Caco-2 (cell line): ENCODE measurements around the gene IQSEC3. TPM values are rescaled to one million over a fixed set of nuclear protein-coding genes. Genes with fewer than 3 reads are reported as not detected.

Experiments
- BruUV-seq: library from RNA; stranded (reverse); fragments of 400-500 nt; replicated peaks from 2 replicates; lab custom pipeline; 2021; lab: Mats Ljungman, UMichigan
- CTCF ChIA-PET: fragments of 300-600 bp; sonication (Branson Sonifier 250); formaldehyde crosslinking; loops from one replicate; lab custom pipeline; 2022; ENCODE audit warnings: antibody characterized with exemption; lab: Charles Lee
- POLR2A ChIA-PET: fragments of 300-600 bp; sonication (Branson Sonifier 250); formaldehyde crosslinking; loops from one replicate; lab custom pipeline; 2022; ENCODE audit warnings: antibody characterized with exemption; lab: Charles Lee
- DNase-seq, 2 experiments: peaks; one replicate each; pipeline versions ENCODE4 v3.0.0 to v3.0.0-alpha.2; 2020 to 2022
- H3K27me3 ChIP-seq: replicated peaks from 2 replicates; pipeline ENCODE4 v1.6.0; 2011; ENCODE audit warnings: low read length; ENCODE audit not compliant: control insufficient read depth, insufficient read depth
- H3K36me3 ChIP-seq: 2 replicates; pipeline ENCODE4 v1.5.1; 2011; ENCODE audit warnings: low read length; ENCODE audit not compliant: control insufficient read depth, insufficient read depth
- H3K4me1 ChIP-seq: fragments of 250-450 bp; sonication (Bioruptor Pico); 2 replicates; pipeline ENCODE4 v1.5.1; 2020; ENCODE audit warnings: mild to moderate bottlenecking
- H3K4me3 ChIP-seq: 2 replicates; pipeline ENCODE4 v1.5.1; 2011; ENCODE audit warnings: low read depth, mild to moderate bottlenecking, control low read depth, low read length
- H3K9me3 ChIP-seq: fragments of 250-450 bp; sonication (Bioruptor Pico); 2 replicates; pipeline ENCODE4 v1.5.1; 2020; ENCODE audit warnings: mild to moderate bottlenecking, moderate library complexity
- H3K27ac Mint-ChIP-seq: one replicate; pipeline ENCODE4 v1.8.0; 2022; ENCODE audit warnings: mixed read lengths; ENCODE audit not compliant: unreplicated experiment
- H3K27me3 Mint-ChIP-seq: one replicate; pipeline ENCODE4 v1.8.0; 2022; ENCODE audit warnings: mixed read lengths; ENCODE audit not compliant: insufficient read depth, unreplicated experiment
- H3K36me3 Mint-ChIP-seq: one replicate; pipeline ENCODE4 v1.8.0; 2022; ENCODE audit warnings: mild to moderate bottlenecking, mixed read lengths; ENCODE audit not compliant: insufficient read depth, unreplicated experiment
- H3K4me1 Mint-ChIP-seq: one replicate; pipeline ENCODE4 v1.8.0; 2022; ENCODE audit warnings: low read depth, mixed read lengths; ENCODE audit not compliant: unreplicated experiment
- H3K4me3 Mint-ChIP-seq: one replicate; pipeline ENCODE4 v1.8.0; 2022; ENCODE audit warnings: mild to moderate bottlenecking, moderate library complexity, mixed read lengths; ENCODE audit not compliant: unreplicated experiment
- H3K9me3 Mint-ChIP-seq: one replicate; pipeline ENCODE4 v1.8.0; 2022; ENCODE audit warnings: mixed read lengths; ENCODE audit not compliant: unreplicated experiment
- intact Hi-C: fragments of 100-400 bp; cut with micrococcal nuclease; formaldehyde crosslinking; loops from one replicate; pipeline ENCODE4 v1.10.0; 2022; ENCODE audit not compliant: unreplicated experiment
- total RNA-seq: library from RNA; stranded (reverse); gene quantifications from 2 replicates; pipeline ENCODE4 v1.2.3, GENCODE V29; 2022
- TF ChIP-seq, protein P1 (sequence below), 2 experiments: fragments of 200-600 bp in 1 of 2; IDR thresholded peaks; 1 replicate in 1 of 2; 2 replicates in 1 of 2; pipeline versions ENCODE4 v1.5.1 to v1.8.0; 2011 to 2022; ENCODE audit warnings: antibody characterized with exemption in 1 of 2, control low read depth in 1 of 2, inconsistent platforms in 1 of 2, low read depth in 1 of 2, low read length in 1 of 2, mild to moderate bottlenecking in 1 of 2, moderate library complexity in 1 of 2; ENCODE audit not compliant: insufficient read depth in 1 of 2, severe bottlenecking in 1 of 2, unreplicated experiment in 1 of 2

Gene IQSEC3
- total RNA-seq, 1 experiment from 2014 or later: 0.59 TPM

DNA sequence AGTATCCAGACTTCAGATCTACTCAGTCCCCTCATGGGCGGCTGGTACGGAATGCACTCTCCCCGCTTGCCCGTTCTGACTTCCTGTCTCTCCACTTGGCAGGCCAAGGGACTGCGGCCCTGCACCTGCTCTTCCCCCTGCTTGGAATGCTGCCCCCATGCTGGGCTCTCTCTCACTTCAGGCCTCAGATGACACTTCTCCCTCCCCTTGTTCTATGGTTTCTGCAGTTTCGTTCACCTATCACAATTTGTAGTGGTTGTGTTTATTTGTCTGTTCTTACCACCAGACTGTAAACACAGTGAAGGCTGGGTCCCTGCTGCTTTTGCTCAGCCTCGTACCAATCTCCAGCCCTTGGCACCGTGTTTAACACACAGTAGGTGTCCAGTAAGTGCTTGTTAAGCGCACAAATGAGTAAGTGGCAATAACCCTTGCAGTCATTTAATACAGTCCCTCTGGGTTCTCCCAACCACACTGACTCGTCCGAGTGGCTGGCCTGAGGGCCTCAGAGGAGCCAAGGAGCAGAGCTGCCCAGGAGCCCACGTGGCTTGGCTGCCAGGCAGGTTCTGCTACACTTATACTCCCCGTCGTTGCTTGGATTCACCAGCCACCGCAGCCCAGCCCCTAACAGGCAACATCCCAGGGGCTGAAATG, 135.6 kb downstream of the IQSEC3 start:
- Mint-ChIP-seq H3K9me3 (no peaks in the 10 kb centered on the region), H3K27me3 (peaks cover 17% of the 10 kb centered on the region), H3K27ac (no peak overlapping the region), H3K4me3 (peak overlapping the region; percentile 64), H3K36me3 (no peaks in the 10 kb centered on the region), H3K4me1 (no peaks in the 10 kb centered on the region)
- Histone ChIP-seq H3K4me1 (peaks cover 10% of the 10 kb centered on the region; the same call in 1 of the 2 replicates), H3K9me3 (no peaks in the 10 kb centered on the region), H3K27me3 (no peaks in the 10 kb centered on the region), H3K36me3 (no peaks in the 10 kb centered on the region), H3K4me3 (no peak overlapping the region)
- BruUV-seq: no TSS peak
- ChIA-PET CTCF (interaction anchor here (0.7 kb wide), 1 partner anchor 18 kb away, joined by 3 read pairs; no protein-coding TSS in a partner anchor), POLR2A (no interaction called here)
- intact Hi-C loops: loop anchor here (5.0 kb wide), 1 partner anchor 120 kb away; no protein-coding TSS in a partner anchor
- no peak for DNase-seq
- TF ChIP-seq, protein P1, sequence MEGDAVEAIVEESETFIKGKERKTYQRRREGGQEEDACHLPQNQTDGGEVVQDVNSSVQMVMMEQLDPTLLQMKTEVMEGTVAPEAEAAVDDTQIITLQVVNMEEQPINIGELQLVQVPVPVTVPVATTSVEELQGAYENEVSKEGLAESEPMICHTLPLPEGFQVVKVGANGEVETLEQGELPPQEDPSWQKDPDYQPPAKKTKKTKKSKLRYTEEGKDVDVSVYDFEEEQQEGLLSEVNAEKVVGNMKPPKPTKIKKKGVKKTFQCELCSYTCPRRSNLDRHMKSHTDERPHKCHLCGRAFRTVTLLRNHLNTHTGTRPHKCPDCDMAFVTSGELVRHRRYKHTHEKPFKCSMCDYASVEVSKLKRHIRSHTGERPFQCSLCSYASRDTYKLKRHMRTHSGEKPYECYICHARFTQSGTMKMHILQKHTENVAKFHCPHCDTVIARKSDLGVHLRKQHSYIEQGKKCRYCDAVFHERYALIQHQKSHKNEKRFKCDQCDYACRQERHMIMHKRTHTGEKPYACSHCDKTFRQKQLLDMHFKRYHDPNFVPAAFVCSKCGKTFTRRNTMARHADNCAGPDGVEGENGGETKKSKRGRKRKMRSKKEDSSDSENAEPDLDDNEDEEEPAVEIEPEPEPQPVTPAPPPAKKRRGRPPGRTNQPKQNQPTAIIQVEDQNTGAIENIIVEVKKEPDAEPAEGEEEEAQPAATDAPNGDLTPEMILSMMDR (IDR thresholded peaks at IDR 0.05; ENCODE audit: insufficient read depth in 1 of 2, low read depth in 1 of 2, low read length in 1 of 2, severe bottlenecking in 1 of 2, unreplicated experiment in 1 of 2): no peak

DNA sequence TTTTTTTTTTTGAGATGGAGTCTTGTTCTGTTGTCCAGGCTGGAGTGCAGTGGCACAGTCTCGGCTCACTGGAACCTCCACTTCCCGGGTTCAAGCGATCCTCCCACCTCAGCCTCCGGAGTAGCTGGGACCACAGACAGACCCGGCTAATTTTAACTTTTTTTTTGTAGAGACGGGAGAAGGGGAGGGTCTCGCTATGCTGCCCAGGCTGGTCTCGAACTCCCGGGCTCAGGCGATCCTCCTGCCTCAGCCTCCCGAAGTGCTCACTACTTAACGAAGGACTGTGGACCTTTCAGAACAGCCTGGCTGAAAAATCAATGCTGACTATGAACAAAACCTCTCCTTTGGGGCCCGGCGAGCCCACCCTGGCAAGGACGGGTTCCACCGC, 136.5 kb downstream of the IQSEC3 start:
- Mint-ChIP-seq H3K4me1 (no peaks in the 10 kb centered on the region), H3K4me3 (peak overlapping the region; percentile 64), H3K27ac (no peak overlapping the region), H3K9me3 (no peaks in the 10 kb centered on the region), H3K27me3 (peaks cover 17% of the 10 kb centered on the region), H3K36me3 (no peaks in the 10 kb centered on the region)
- Histone ChIP-seq H3K27me3 (no peaks in the 10 kb centered on the region), H3K36me3 (no peaks in the 10 kb centered on the region), H3K9me3 (no peaks in the 10 kb centered on the region), H3K4me3 (peak overlapping the region; percentile 36), H3K4me1 (peaks cover 10% of the 10 kb centered on the region; the same call in 1 of the 2 replicates)
- TF ChIP-seq, protein P1 (IDR thresholded peaks at IDR 0.05; ENCODE audit: insufficient read depth in 1 of 2, low read depth in 1 of 2, low read length in 1 of 2, severe bottlenecking in 1 of 2, unreplicated experiment in 1 of 2): no peak
- intact Hi-C loops: loop anchor here (5.0 kb wide), 1 partner anchor 119 kb away; no protein-coding TSS in a partner anchor
- ChIA-PET CTCF (no interaction called here), POLR2A (no interaction called here)
- DNase-seq: no peak
- no TSS peak for BruUV-seq

DNA sequence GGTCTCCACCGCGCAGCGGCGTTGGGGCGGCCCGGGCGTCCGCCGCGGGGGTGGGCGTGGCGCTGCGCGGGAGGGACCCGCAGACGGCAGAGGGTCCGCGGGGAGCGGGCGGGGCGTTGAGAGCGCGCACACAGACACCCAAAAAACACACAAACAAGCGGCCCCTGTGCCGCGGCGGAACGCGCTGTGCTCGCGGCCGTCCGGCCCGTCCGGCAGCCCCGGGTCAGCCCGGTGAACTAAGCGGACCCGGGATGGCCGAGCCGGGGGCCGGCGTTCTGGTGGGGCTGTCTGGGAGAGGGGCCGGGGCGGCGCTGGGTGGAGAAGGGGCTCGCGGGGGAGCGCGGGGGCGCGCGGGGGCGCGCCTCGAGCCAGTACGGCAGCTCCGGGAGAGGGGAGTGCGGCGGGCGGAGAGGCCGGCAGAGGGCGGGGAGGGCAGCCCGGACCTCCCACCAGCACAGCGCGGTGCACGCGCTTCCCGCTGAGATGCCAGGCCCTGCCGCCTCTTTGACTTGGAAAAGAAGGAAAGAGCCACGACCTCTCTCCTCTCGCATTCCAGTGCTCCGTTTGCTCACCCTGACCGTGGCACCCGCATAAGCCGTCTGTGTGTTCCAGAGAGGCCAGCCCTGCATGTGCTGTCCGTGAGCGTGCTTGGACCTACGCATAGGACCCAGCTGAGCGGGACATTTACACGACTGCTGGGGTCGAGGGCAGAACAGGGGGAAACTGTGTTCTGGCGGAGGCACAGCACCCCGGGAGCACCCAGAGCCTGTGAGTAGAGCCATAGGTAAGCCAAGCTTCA, 137.1 kb downstream of the IQSEC3 start:
- H3K36me3 ChIP-seq: no peaks in the 10 kb centered on the region
- peak overlapping the region; percentile 36 for H3K4me3 ChIP-seq
- BruUV-seq: no TSS peak
- no peak overlapping the region for H3K27ac Mint-ChIP-seq
- TF ChIP-seq, protein P1 (IDR thresholded peaks at IDR 0.05; ENCODE audit: insufficient read depth in 1 of 2, low read depth in 1 of 2, low read length in 1 of 2, severe bottlenecking in 1 of 2, unreplicated experiment in 1 of 2): peak in 1 of 2 experiments; percentile 45
- H3K4me3 Mint-ChIP-seq: peak overlapping the region; percentile 64
- no peaks in the 10 kb centered on the region for H3K9me3 ChIP-seq
- peaks cover 17% of the 10 kb centered on the region for H3K27me3 Mint-ChIP-seq
- ChIA-PET POLR2A (no interaction called here), CTCF (interaction anchor here (0.8 kb wide), 1 partner anchor 147 kb away, joined by 3 read pairs; no protein-coding TSS in a partner anchor)
- no peaks in the 10 kb centered on the region for H3K9me3 Mint-ChIP-seq
- no peaks in the 10 kb centered on the region for H3K4me1 Mint-ChIP-seq
- peak in 1 of 2 experiments; percentile 72 for DNase-seq
- H3K36me3 Mint-ChIP-seq: no peaks in the 10 kb centered on the region
- H3K4me1 ChIP-seq: peaks cover 10% of the 10 kb centered on the region; the same call in 1 of the 2 replicates
- intact Hi-C loops: loop anchor here (5.0 kb wide), 1 partner anchor 119 kb away; no protein-coding TSS in a partner anchor
- no peaks in the 10 kb centered on the region for H3K27me3 ChIP-seq
